Measurements from ENCODE around the gene IFI6.
"Not testable (repeated sequence)": the region's sequence is repeated elsewhere in the genome, so short reads cannot be mapped to it uniquely, and the experiment has no call there.

The IFI6 gene

GRCh38 chr1:27649306-27649635 is 22.7 kb downstream of the IFI6 start:
- no peak for DNase-seq

GRCh38 chr1:27648602-27649305 is 23.2 kb downstream of the IFI6 start:
- DNase-seq, result no peak

GRCh38 chr1:27647328-27647727 is 24.7 kb downstream of the IFI6 start:
- no peak for DNase-seq

- DNase-seq, result no peak
Measured at GRCh38 chr1:27646676-27647075, 25.3 kb downstream of the IFI6 start.

- DNase-seq, result no peak
Measured at GRCh38 chr1:27645071-27645415, 26.9 kb downstream of the IFI6 start.

- no peak for DNase-seq
Measured at GRCh38 chr1:27644369-27645070, 27.5 kb downstream of the IFI6 start.

- DNase-seq, result peak; percentile 77
Measured at GRCh38 chr1:27643600-27644368, 28.2 kb downstream of the IFI6 start.

- not testable (repeated sequence) for DNase-seq
Measured at GRCh38 chr1:27640514-27640913, 31.5 kb downstream of the IFI6 start.

- no peak for DNase-seq
Measured at GRCh38 chr1:27638805-27639204, 33.2 kb downstream of the IFI6 start.

- DNase-seq, result no peak
Measured at GRCh38 chr1:27638047-27638734, 33.8 kb downstream of the IFI6 start.

GRCh38 chr1:27635396-27636142 is 36.4 kb downstream of the IFI6 start:
- DNase-seq, result no peak

GRCh38 chr1:27634985-27635367 is 37.0 kb downstream of the IFI6 start, which contains the start of gene FGR:
FGR (minus strand) TSS chr1:27635185; CDS start chr1:27623916, 11,269 bp downstream.
- no peak for DNase-seq

- peak; percentile 37 for DNase-seq
Measured at GRCh38 chr1:27634177-27634984, 37.6 kb downstream of the IFI6 start.

GRCh38 chr1:27633640-27634176 is 38.3 kb downstream of the IFI6 start:
- DNase-seq, result no peak

- DNase-seq, result no peak
Measured at GRCh38 chr1:27633298-27633610, 38.7 kb downstream of the IFI6 start.

- DNase-seq, result peak; percentile 49
Measured at GRCh38 chr1:27632387-27633297, 39.4 kb downstream of the IFI6 start.

- DNase-seq, result no peak
Measured at GRCh38 chr1:27630859-27631491, 41.0 kb downstream of the IFI6 start.

- DNase-seq, result no peak
Measured at GRCh38 chr1:27628712-27629111, 43.3 kb downstream of the IFI6 start.

- DNase-seq, result not testable (repeated sequence)
Measured at GRCh38 chr1:27627733-27628132, 44.3 kb downstream of the IFI6 start.

GRCh38 chr1:27627061-27627460 is 44.9 kb downstream of the IFI6 start:
- no peak for DNase-seq

All from CD4-positive, alpha-beta T cell treated with Interleukin-4 for 4 hours (primary cell).